Prostate gland (tissue), 2 donors: ENCODE results near the gene TNFRSF11A.

Experiments
- POLR2AphosphoS5 ChIP-seq: sonication (generic); formaldehyde crosslinking; IDR thresholded peaks from one replicate; pipeline ENCODE4 v1.6.1; 2017; ENCODE audit warnings: antibody characterized with exemption
- TF ChIP-seq, protein P1 (sequence below), 4 experiments: fragments of 200-600 bp in 2 of 4; fragments of 450-650 bp in 2 of 4; sonication (generic) in 2 of 4; IDR thresholded peaks; 1 replicate in 3 of 4; 2 replicates in 1 of 4; pipeline ENCODE4 v1.5.1; 2016 to 2019; ENCODE audit warnings: antibody characterized with exemption in 4 of 4, mild to moderate bottlenecking in 2 of 4, moderate library complexity in 2 of 4

- TF ChIP-seq, protein P1, sequence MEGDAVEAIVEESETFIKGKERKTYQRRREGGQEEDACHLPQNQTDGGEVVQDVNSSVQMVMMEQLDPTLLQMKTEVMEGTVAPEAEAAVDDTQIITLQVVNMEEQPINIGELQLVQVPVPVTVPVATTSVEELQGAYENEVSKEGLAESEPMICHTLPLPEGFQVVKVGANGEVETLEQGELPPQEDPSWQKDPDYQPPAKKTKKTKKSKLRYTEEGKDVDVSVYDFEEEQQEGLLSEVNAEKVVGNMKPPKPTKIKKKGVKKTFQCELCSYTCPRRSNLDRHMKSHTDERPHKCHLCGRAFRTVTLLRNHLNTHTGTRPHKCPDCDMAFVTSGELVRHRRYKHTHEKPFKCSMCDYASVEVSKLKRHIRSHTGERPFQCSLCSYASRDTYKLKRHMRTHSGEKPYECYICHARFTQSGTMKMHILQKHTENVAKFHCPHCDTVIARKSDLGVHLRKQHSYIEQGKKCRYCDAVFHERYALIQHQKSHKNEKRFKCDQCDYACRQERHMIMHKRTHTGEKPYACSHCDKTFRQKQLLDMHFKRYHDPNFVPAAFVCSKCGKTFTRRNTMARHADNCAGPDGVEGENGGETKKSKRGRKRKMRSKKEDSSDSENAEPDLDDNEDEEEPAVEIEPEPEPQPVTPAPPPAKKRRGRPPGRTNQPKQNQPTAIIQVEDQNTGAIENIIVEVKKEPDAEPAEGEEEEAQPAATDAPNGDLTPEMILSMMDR (IDR thresholded peaks at IDR 0.05): no peak
- no peak for TF ChIP-seq POLR2AphosphoS5
Measured at GRCh38 chr18:62285281-62285680, 39.8 kb upstream of the TNFRSF11A start.
